Fibroblast of pulmonary artery (primary cell): ENCODE measurements around the gene PTPRH.

Source experiments
- DNase-seq: peaks from one replicate; pipeline ENCODE4 v3.0.0-alpha.2; 2010; ENCODE audit warnings: low read depth
- H3K4me3 ChIP-seq: replicated peaks from 2 replicates; pipeline ENCODE4 v1.5.1; 2011; ENCODE audit warnings: low read depth, mild to moderate bottlenecking, control low read depth, low read length, moderate library complexity
- TF ChIP-seq, protein P1 (sequence below): IDR thresholded peaks from 2 replicates; pipeline ENCODE4 v1.5.1; 2011; ENCODE audit warnings: mild to moderate bottlenecking, control low read depth, low read length, inconsistent platforms; ENCODE audit errors: missing control alignments

The PTPRH gene

DNA sequence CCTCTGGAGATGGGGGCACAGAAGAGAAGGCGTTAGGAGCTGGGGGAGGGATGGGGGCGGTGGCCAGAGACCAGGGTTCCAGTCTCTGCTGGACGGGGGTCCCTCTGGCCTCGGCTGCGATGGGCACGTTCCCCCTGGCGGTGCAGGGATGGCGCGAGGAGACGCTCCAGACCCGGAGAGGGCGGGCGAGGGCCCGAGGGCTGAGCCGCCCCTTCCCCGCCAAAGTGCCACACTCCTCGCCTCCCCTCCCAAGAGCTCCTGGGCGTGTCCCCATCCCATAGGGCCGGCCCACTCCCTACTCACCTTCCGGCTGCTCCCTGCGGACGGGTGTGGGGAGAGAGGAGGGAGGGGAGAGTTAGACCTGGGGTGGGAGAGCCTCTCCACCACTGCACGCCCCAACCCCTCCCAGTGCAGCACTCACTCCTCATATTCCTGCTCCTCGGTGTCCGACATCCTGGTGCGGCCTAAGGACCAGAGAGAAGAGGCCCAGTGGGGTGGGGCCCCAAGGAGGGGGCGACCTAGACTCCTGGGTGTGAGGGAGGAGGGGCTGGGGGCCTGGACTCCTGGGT is 62.5 kb downstream of the PTPRH start:
- TF ChIP-seq, protein P1, sequence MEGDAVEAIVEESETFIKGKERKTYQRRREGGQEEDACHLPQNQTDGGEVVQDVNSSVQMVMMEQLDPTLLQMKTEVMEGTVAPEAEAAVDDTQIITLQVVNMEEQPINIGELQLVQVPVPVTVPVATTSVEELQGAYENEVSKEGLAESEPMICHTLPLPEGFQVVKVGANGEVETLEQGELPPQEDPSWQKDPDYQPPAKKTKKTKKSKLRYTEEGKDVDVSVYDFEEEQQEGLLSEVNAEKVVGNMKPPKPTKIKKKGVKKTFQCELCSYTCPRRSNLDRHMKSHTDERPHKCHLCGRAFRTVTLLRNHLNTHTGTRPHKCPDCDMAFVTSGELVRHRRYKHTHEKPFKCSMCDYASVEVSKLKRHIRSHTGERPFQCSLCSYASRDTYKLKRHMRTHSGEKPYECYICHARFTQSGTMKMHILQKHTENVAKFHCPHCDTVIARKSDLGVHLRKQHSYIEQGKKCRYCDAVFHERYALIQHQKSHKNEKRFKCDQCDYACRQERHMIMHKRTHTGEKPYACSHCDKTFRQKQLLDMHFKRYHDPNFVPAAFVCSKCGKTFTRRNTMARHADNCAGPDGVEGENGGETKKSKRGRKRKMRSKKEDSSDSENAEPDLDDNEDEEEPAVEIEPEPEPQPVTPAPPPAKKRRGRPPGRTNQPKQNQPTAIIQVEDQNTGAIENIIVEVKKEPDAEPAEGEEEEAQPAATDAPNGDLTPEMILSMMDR, result no peak
- no peak overlapping the region for H3K4me3 ChIP-seq
- DNase-seq, result no peak

DNA sequence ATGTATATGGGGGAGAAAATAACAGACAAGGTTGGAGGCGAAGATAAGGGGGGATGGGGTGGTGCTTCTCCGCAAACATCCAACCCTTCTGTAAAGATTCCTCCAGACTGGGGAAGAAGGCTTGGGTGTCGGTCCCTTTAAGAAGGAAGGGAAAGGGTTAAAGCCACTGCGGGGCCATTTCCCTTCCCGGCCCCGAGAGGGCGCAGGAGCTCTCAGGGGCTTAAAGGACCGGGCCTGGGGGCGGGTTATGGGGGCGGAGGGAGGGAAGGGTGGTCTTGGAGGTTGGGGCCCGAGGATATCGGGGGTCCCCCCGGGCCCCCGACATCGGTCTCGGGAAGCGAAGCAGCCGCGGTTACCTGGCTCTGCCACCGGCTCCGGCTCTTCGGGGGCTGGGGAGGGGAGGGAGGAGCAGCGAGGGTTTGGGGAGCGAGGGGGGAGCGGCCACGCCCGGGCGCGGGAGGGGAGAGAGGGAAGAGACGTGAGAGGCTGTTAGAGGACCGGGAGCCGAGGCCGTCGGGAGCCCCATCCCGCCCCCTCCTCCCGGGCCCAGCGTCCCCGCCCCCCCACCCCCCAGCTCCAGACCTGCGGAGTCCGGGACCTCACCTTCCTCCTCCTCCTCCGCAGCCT is 63.1 kb downstream of the PTPRH start:
- TF ChIP-seq, protein P1, result peak; percentile 54

DNA sequence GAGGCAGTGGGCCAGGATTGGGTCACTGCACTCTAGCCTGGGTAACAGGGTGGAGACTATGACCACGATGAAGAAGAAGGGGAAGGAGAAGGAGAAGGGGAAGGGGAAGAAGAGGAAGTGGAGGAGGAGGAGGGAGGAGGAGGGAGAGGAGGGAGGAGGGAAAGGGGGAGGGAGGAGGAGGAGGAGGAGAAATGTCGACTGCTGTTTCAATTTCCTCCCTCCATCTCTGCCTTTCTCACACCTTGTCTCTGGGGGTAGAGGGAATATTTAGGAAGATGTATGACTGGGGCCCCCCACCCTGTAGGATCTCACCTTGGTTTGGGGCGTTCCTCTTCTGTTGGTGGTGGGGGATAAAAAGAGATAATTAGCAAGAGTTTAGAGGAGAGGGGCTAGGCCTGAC is 64.1 kb downstream of the PTPRH start:
- TF ChIP-seq, protein P1, result no peak
- no peak overlapping the region for H3K4me3 ChIP-seq
- no peak for DNase-seq

More for the DNA sequence above, 63.1 kb downstream of the PTPRH start:
- H3K4me3 ChIP-seq, result no peak overlapping the region
- peak; percentile 24 for DNase-seq

DNA sequence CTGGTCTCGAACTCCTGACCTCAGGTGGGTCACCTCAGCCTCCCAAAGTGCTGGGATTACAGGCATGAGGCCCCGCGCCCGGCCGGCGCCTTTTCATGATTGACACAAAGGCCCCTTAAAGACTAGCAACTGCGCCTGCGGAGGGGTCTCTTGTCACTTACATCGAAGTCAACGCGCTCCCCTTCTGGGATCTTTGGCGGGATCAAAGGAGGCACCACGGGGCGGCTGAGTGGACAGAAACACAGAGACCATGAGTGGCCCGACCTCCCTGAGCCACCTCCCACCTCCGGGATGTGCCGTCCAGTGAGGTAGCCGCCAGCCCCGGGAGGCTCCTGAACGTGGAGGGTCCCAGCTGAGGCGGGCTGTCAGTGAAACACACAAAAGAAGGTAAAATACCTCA is 67.6 kb downstream of the PTPRH start:
- TF ChIP-seq, protein P1, result no peak
- no peak for DNase-seq
- H3K4me3 ChIP-seq, result no peak overlapping the region

DNA sequence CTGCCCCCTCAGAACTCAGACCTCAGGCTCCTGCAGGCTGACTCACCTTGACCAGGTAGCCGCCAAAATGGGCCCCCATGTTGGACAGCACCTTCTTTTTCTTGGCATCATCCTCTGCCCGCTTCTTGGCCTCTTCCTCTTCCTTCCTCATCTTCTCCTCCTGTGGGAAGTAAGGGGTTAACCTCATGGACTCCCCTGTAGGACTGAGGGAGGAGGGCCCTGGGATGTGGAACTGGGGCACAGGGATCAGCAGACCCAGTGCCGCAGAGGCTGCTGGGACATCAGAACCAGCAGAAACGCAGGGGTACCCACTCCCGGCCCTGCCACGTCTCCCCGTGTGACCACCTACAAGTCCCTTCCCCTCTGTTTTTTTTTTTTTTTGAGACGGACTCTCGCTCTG is 71.4 kb downstream of the PTPRH start:
- no peak overlapping the region for H3K4me3 ChIP-seq
- no peak for DNase-seq
- TF ChIP-seq, protein P1, result no peak

DNA sequence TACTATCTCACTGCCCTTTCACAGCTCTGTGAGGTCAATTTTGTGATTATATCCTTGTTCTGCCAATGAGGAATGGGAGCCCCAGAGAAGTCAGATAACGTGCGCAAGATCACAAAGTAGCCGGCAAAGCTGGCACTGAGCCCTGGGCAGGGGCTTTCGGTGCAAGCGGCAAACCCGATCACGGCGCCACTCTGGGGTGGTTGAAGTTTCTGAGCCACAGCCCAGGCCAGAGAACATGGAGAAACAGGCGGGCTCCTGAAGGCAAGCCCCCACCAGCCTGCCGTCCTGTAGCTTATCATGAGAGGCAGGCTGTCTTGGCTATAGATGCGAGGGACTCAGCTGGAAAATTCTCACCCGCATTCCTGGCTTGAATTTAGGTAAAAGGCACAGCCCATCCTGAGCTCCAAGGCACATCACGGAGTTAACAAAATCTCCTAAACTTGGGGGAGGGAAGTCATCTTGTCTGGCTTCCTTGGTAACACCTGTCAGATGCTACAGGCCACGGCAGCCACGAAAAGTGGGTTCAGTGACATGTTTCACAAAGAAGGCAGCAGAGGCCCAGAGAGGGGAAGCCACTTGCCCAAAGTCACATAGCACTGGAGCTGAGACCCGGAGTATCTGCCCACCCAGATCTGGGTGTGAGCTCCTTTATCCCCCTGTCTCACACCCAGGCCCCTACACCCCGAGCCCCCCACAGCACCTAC is 72.8 kb downstream of the PTPRH start:
- no peak for DNase-seq
- TF ChIP-seq, protein P1, result no peak
- H3K4me3 ChIP-seq, result no peak overlapping the region
